HepG2 (cell line): ENCODE results near the gene HIC1. TPM values are rescaled to one million over a fixed set of nuclear protein-coding genes. Genes with fewer than 3 reads are reported as not detected.

Experiments
- ETV6 ChIP-seq: sonication (generic); formaldehyde crosslinking; conservative IDR thresholded peaks from 2 replicates; pipeline ENCODE4 v1.4.0; 2020; ENCODE audit warnings: missing genetic modification reagents
- HNRNPUL1 ChIP-seq: fragments of 200-400 bp; formaldehyde crosslinking; IDR thresholded peaks from 2 replicates; pipeline ENCODE4 v1.6.1; 2017; ENCODE audit warnings: low read depth, mild to moderate bottlenecking, low read length, moderate library complexity
- SAFB2 ChIP-seq: sonication (generic); formaldehyde crosslinking; IDR thresholded peaks from 2 replicates; pipeline ENCODE4 v1.5.1; 2020; ENCODE audit warnings: missing genetic modification reagents, low read depth, mild to moderate bottlenecking, borderline replicate concordance
- ZNF234 ChIP-seq: sonication (generic); formaldehyde crosslinking; conservative IDR thresholded peaks from 2 replicates; pipeline ENCODE4 v1.5.1; 2020; ENCODE audit warnings: mild to moderate bottlenecking, missing genetic modification reagents
- ZNF720 ChIP-seq: sonication (generic); formaldehyde crosslinking; IDR thresholded peaks from 2 replicates; pipeline ENCODE4 v1.4.0; 2020; ENCODE audit warnings: missing genetic modification reagents
- polyA plus RNA-seq, 8 experiments: library from polyadenylated mRNA; depleted of rRNA in 3 of 8; stranded (reverse) in 7 of 8; unstranded in 1 of 8; fragments of >200 nt; fragmentation: Illumina TruSeq in 4 of 8; extraction: Trizol in 4 of 8; gene quantifications; 2 replicates each; pipeline versions ENCODE4 v1.2.1 to v1.2.3, GENCODE V29; 2011 to 2016; ENCODE audit warnings: low read depth in 4 of 8, missing spikeins in 1 of 8, mixed read lengths in 1 of 8; ENCODE audit not compliant: insufficient read depth in 1 of 8
- total RNA-seq, 5 experiments: library from RNA; depleted of rRNA; stranded (reverse); fragments of >200 nt; fragmentation: Illumina TruSeq; extraction: Trizol; gene quantifications; 2 replicates each; pipeline ENCODE4 v1.2.3, GENCODE V29; 2016; ENCODE audit warnings: low read depth in 1 of 5
- TF ChIP-seq, protein P1 (sequence below): sonication (generic); formaldehyde crosslinking; IDR thresholded peaks from 2 replicates; pipeline ENCODE4 v1.4.0; 2020; ENCODE audit warnings: missing genetic modification reagents
- TF ChIP-seq, protein P2 (sequence below): sonication (generic); formaldehyde crosslinking; IDR thresholded peaks from 2 replicates; pipeline ENCODE4; 2020; ENCODE audit warnings: missing genetic modification reagents, mild to moderate bottlenecking, borderline replicate concordance
- TF ChIP-seq, protein P3 (sequence below): sonication (generic); formaldehyde crosslinking; IDR thresholded peaks from 2 replicates; pipeline ENCODE4 v1.5.0; 2020; ENCODE audit warnings: mild to moderate bottlenecking, low read depth, missing genetic modification reagents, borderline replicate concordance
- TF ChIP-seq, protein P4 (sequence below): sonication (generic); formaldehyde crosslinking; IDR thresholded peaks from one replicate; pipeline ENCODE4 v1.5.1; 2020; ENCODE audit warnings: mild to moderate bottlenecking, missing genetic modification reagents; ENCODE audit errors: not compliant biosample characterization

Gene HIC1
- total and polyA plus RNA-seq, 2 of the 13 experiments (the other 11 are each of a cell fraction or from before 2014, with no cell fraction given) = 0.04 to 0.31 TPM

DNA sequence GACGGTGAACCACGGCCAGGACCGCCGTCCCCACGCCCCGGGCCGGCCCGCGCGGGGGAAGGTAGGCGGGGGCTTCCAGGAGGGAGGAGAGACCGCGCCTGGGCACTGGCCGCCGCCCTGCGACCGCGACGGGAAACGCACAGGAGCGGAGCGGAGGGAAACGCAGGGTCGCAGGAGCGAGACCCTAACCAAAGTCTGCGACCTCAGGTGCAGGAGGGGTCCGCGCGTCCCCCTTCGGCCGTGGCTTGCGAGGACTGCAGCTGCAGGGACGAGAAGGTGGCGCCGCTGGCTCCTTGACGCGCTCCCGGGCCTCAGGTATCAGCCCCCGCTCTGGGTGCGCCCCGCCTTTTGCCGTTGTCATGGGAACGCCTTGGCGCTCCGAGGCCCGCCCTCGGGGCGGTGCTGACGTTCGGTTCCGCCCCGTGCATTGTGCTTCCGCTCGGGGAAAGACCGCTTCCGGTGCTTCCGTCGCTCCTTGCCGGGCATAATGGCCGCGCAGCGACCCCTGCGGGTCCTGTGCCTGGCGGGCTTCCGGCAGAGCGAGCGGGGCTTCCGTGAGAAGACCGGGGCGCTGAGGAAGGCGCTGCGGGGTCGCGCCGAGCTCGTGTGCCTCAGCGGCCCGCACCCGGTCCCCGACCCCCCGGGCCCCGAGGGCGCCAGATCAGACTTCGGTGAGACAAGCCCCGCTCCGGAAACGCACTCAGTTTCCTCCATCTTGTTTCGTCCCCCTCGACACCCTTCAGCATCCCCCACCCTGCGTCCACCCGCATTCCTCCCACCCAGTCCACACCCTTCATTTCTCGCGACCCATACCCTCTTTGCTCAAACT is 13.1 kb upstream of the HIC1 start, which contains the start of gene OVCA2 (continued):
- TF ChIP-seq, protein P1, sequence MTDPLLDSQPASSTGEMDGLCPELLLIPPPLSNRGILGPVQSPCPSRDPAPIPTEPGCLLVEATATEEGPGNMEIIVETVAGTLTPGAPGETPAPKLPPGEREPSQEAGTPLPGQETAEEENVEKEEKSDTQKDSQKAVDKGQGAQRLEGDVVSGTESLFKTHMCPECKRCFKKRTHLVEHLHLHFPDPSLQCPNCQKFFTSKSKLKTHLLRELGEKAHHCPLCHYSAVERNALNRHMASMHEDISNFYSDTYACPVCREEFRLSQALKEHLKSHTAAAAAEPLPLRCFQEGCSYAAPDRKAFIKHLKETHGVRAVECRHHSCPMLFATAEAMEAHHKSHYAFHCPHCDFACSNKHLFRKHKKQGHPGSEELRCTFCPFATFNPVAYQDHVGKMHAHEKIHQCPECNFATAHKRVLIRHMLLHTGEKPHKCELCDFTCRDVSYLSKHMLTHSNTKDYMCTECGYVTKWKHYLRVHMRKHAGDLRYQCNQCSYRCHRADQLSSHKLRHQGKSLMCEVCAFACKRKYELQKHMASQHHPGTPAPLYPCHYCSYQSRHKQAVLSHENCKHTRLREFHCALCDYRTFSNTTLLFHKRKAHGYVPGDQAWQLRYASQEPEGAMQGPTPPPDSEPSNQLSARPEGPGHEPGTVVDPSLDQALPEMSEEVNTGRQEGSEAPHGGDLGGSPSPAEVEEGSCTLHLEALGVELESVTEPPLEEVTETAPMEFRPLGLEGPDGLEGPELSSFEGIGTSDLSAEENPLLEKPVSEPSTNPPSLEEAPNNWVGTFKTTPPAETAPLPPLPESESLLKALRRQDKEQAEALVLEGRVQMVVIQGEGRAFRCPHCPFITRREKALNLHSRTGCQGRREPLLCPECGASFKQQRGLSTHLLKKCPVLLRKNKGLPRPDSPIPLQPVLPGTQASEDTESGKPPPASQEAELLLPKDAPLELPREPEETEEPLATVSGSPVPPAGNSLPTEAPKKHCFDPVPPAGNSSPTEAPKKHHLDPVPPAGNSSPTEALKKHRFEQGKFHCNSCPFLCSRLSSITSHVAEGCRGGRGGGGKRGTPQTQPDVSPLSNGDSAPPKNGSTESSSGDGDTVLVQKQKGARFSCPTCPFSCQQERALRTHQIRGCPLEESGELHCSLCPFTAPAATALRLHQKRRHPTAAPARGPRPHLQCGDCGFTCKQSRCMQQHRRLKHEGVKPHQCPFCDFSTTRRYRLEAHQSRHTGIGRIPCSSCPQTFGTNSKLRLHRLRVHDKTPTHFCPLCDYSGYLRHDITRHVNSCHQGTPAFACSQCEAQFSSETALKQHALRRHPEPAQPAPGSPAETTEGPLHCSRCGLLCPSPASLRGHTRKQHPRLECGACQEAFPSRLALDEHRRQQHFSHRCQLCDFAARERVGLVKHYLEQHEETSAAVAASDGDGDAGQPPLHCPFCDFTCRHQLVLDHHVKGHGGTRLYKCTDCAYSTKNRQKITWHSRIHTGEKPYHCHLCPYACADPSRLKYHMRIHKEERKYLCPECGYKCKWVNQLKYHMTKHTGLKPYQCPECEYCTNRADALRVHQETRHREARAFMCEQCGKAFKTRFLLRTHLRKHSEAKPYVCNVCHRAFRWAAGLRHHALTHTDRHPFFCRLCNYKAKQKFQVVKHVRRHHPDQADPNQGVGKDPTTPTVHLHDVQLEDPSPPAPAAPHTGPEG = no peak
- no peak for TF ChIP-seq ZNF234 (CRISPR knock-in tag)
- TF ChIP-seq, protein P2, sequence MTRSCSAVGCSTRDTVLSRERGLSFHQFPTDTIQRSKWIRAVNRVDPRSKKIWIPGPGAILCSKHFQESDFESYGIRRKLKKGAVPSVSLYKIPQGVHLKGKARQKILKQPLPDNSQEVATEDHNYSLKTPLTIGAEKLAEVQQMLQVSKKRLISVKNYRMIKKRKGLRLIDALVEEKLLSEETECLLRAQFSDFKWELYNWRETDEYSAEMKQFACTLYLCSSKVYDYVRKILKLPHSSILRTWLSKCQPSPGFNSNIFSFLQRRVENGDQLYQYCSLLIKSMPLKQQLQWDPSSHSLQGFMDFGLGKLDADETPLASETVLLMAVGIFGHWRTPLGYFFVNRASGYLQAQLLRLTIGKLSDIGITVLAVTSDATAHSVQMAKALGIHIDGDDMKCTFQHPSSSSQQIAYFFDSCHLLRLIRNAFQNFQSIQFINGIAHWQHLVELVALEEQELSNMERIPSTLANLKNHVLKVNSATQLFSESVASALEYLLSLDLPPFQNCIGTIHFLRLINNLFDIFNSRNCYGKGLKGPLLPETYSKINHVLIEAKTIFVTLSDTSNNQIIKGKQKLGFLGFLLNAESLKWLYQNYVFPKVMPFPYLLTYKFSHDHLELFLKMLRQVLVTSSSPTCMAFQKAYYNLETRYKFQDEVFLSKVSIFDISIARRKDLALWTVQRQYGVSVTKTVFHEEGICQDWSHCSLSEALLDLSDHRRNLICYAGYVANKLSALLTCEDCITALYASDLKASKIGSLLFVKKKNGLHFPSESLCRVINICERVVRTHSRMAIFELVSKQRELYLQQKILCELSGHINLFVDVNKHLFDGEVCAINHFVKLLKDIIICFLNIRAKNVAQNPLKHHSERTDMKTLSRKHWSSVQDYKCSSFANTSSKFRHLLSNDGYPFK (CRISPR knock-in tag) = peak; percentile 86
- TF ChIP-seq HNRNPUL1 = peak; percentile 56; the same call in 1 of the 2 replicates
- TF ChIP-seq SAFB2 = peak; percentile 89
- no peak for TF ChIP-seq ETV6 (CRISPR knock-in tag)
- TF ChIP-seq, protein P3, sequence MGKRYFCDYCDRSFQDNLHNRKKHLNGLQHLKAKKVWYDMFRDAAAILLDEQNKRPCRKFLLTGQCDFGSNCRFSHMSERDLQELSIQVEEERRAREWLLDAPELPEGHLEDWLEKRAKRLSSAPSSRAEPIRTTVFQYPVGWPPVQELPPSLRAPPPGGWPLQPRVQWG (CRISPR knock-in tag) = no peak
- no peak for TF ChIP-seq ZNF720 (CRISPR knock-in tag)
- TF ChIP-seq, protein P4, sequence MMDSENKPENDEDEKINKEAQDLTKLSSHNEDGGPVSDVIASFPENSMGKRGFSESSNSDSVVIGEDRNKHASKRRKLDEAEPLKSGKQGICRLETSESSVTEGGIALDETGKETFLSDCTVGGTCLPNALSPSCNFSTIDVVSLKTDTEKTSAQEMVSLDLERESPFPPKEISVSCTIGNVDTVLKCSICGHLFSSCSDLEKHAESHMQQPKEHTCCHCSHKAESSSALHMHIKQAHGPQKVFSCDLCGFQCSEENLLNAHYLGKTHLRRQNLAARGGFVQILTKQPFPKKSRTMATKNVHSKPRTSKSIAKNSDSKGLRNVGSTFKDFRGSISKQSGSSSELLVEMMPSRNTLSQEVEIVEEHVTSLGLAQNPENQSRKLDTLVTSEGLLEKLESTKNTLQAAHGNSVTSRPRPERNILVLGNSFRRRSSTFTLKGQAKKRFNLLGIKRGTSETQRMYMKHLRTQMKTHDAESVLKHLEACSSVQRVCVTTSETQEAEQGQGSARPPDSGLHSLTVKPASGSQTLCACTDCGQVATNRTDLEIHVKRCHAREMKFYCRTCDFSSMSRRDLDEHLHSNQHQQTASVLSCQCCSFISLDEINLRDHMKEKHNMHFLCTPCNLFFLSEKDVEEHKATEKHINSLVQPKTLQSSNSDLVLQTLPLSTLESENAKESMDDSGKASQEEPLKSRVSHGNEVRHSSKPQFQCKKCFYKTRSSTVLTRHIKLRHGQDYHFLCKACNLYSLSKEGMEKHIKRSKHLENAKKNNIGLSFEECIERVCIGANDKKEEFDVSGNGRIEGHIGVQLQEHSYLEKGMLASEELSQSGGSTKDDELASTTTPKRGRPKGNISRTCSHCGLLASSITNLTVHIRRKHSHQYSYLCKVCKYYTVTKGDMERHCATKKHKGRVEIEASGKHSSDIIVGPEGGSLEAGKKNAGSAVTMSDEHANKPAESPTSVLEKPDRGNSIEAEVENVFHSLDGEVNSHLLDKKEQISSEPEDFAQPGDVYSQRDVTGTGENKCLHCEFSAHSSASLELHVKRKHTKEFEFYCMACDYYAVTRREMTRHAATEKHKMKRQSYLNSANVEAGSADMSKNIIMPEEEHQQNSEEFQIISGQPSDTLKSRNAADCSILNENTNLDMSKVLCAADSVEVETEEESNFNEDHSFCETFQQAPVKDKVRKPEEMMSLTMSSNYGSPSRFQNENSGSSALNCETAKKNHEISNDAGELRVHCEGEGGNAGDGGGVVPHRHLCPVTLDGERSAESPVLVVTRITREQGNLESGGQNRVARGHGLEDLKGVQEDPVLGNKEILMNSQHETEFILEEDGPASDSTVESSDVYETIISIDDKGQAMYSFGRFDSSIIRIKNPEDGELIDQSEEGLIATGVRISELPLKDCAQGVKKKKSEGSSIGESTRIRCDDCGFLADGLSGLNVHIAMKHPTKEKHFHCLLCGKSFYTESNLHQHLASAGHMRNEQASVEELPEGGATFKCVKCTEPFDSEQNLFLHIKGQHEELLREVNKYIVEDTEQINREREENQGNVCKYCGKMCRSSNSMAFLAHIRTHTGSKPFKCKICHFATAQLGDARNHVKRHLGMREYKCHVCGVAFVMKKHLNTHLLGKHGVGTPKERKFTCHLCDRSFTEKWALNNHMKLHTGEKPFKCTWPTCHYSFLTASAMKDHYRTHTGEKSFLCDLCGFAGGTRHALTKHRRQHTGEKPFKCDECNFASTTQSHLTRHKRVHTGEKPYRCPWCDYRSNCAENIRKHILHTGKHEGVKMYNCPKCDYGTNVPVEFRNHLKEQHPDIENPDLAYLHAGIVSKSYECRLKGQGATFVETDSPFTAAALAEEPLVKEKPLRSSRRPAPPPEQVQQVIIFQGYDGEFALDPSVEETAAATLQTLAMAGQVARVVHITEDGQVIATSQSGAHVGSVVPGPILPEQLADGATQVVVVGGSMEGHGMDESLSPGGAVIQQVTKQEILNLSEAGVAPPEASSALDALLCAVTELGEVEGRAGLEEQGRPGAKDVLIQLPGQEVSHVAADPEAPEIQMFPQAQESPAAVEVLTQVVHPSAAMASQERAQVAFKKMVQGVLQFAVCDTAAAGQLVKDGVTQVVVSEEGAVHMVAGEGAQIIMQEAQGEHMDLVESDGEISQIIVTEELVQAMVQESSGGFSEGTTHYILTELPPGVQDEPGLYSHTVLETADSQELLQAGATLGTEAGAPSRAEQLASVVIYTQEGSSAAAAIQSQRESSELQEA (CRISPR knock-in tag) = no peak
